ENCODE measurements around the gene SOX11.

The SOX11 gene

GRCh38 chr2:5691221-5691984 lies 781 bp upstream of the SOX11 start:
- no peak for DNase-seq (ENCODE audit: low read depth in 2 of 2, low spot score in 1 of 2)

GRCh38 chr2:5692561-5693286 lies 540 bp downstream of the SOX11 start:
- no peak for DNase-seq (ENCODE audit: low read depth in 2 of 2, low spot score in 1 of 2)

GRCh38 chr2:5693287-5694201 lies 1.4 kb downstream of the SOX11 start:
- DNase-seq (ENCODE audit: low read depth in 2 of 2, low spot score in 1 of 2): no peak

GRCh38 chr2:5694306-5694705 lies 2.1 kb downstream of the SOX11 start:
- DNase-seq (ENCODE audit: low read depth in 2 of 2, low spot score in 1 of 2): no peak

GRCh38 chr2:5695654-5696403 lies 3.6 kb downstream of the SOX11 start:
- no peak for DNase-seq (ENCODE audit: low read depth in 2 of 2, low spot score in 1 of 2)

- DNase-seq (ENCODE audit: low read depth in 2 of 2, low spot score in 1 of 2): no peak
Observed at GRCh38 chr2:5696404-5696944, 4.3 kb downstream of the SOX11 start.

- DNase-seq (ENCODE audit: low read depth in 2 of 2, low spot score in 1 of 2): no peak
Observed at GRCh38 chr2:5696945-5697521, 4.8 kb downstream of the SOX11 start.

DNA sequence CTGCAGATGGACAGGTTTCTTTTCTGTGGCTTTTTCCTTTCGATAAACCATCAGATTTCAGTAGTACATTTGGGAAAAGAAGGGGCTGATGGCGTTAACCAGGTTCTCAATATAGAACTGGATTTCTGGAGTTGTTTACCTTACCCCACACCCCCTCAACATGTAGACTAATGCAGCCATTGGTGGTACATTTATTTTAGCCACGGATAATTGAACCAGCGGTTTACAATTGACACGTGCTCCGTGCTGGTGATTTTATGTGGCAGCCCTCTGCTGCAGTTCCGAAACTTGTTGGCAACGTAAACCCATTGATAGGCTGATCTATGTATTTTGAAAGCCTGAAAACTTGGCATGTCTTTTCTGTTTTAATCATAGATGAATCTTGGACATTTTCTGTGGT lies 5.4 kb downstream of the SOX11 start:
- DNase-seq (ENCODE audit: low read depth in 2 of 2, low spot score in 1 of 2): no peak

DNA sequence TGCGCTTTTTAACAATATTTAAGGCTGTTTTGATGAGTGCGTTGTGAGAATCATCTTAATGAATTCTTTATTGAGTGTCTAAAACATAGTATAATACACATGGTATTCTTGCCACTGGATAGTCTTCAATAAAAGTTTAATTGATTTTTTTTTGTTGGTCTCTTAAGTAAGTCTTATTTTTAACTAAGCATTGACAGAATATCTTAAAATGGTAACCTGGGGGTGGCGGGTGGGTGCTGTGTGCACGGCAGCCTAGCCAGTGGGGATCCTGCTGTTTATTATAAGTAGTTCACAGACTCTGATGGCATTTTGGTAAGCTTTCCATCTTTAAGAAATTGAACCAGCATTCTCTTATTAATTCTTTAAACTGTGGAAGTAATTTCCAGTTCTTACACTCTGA lies 6.0 kb downstream of the SOX11 start:
- no peak for DNase-seq (ENCODE audit: low read depth in 2 of 2, low spot score in 1 of 2)

GRCh38 chr2:5699963-5700362 lies 7.8 kb downstream of the SOX11 start:
- no peak for DNase-seq (ENCODE audit: low read depth in 2 of 2, low spot score in 1 of 2)

GRCh38 chr2:5700551-5700950 lies 8.4 kb downstream of the SOX11 start:
- DNase-seq (ENCODE audit: low read depth in 2 of 2, low spot score in 1 of 2): no peak

DNA sequence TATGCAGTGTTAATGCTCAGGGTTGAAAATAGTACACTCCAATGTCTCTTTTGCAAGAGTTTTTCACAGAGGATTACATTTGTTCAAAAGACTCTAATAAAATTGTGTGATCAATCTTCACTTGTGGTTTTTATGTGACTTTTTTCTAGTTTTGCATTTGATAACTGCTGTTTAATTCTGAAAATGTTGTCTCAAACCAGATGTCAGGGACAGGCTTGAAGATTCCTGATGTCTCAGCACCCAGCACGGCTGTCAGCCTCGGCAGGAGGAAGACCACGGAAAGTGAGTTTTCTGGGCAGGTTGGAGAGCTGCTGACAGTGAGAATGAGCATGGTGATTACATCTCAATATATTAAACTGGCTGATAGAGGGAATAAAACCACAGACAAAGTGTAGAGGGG lies 9.1 kb downstream of the SOX11 start:
- DNase-seq (ENCODE audit: low read depth in 2 of 2, low spot score in 1 of 2): no peak

- DNase-seq (ENCODE audit: low read depth in 2 of 2, low spot score in 1 of 2): no peak
Observed at GRCh38 chr2:5703166-5703565, 11.0 kb downstream of the SOX11 start.

- DNase-seq (ENCODE audit: low read depth in 2 of 2, low spot score in 1 of 2): no peak
Observed at GRCh38 chr2:5705490-5705889, 13.3 kb downstream of the SOX11 start.

- DNase-seq (ENCODE audit: low read depth in 2 of 2, low spot score in 1 of 2): no peak
Observed at GRCh38 chr2:5706717-5707455, 14.7 kb downstream of the SOX11 start.

GRCh38 chr2:5710615-5711014 lies 18.4 kb downstream of the SOX11 start:
- DNase-seq (ENCODE audit: low read depth in 2 of 2, low spot score in 1 of 2): no peak

DNA sequence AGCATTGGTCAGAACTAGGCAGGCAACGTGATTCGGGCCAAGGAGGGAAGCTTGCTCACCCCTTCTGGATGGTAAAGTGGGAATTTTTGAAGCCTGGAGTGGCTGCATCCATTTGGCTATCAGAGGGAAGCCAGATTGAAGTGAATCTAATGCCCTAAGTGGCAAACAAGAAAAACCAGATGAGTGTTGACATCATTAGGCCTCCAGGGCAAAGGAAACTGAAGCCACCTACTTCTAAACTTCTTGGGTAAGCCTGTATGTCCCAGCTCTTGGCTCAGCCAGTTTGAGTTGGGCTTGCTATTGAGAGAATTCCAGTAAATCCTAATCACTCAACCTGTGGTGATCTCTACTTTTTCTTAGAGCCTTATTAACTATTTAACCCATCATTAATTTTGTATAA lies 20.9 kb downstream of the SOX11 start:
- no peak for DNase-seq (ENCODE audit: low read depth in 2 of 2, low spot score in 1 of 2)

DNA sequence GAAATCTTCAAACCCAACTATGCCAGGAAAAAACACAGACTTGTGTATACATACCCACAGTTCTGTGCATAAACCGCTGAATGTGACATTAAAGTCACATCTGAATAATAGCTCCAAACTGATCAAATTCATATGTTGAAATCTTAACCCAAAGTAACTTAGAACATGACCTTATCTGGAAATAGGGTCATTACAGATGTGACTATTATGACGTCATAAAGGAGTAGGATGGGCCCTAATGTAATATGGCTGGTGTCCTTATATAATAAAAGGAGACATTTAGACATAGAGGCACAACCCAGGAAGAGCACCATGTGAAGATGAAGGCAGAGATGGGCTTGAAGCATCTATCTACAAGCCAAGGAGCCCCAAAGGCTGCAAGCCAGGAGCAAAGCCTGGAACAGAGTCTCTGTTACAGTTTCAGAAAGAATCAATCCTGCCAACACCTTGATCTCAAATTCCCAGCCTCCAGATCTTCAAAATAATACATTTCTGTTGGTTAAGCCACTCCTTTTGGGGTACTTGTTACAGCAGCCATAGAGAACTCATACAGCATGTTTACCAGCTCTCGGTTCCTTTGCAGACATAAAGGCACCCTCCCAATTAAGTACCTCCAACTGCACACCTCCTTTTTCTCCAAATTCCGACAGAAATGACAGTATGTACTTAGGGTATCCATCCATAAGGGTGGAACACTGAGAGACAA lies 27.6 kb downstream of the SOX11 start:
- no peak for DNase-seq (ENCODE audit: low read depth in 2 of 2, low spot score in 1 of 2)

DNA sequence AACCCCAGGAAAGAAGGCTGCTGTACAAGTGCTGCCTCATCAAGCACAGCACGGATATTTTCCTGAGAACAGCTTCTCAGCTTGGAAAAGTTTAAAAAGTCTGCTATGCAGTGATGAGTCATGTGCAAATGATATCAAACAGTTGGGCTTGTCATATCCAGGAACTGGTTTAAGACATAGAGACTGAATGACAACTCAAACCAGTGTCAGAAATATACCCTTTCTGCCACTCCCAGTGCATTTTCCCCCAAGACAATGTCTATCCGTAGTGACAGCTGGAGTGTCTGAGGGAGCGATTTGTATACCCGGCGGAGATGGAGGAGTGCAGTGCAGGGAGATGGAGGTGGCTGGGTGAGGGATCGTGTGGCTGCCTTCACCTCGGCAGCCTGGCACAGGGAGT lies 28.2 kb downstream of the SOX11 start:
- no peak for DNase-seq (ENCODE audit: low read depth in 2 of 2, low spot score in 1 of 2)
